ENCODE results near the gene HSF2.
"Not testable (repeated sequence)": the region's sequence is repeated elsewhere in the genome, so short reads cannot be mapped to it uniquely, and the experiment has no call there.

Gene HSF2

DNA sequence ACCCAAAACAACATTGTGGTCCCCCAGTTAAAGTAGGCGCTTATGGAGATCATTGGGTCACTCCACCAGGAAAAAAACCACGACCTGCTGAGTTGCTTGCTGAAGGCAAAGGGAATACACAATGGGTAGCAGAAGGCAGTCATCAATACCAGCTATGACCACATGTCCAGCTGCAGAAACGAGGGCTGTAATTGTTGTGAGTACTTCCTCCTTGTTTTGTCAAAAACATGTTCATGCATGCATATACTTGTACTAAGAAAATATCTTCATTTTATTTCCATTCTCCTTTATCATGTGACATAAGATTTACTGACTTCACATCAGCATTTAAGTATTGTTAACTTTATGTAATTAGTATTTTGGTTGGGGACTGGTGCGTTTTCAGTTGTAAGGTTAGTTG is 55.2 kb downstream of the HSF2 start:
- DNase-seq (ENCODE audit: low read depth): no peak

DNA sequence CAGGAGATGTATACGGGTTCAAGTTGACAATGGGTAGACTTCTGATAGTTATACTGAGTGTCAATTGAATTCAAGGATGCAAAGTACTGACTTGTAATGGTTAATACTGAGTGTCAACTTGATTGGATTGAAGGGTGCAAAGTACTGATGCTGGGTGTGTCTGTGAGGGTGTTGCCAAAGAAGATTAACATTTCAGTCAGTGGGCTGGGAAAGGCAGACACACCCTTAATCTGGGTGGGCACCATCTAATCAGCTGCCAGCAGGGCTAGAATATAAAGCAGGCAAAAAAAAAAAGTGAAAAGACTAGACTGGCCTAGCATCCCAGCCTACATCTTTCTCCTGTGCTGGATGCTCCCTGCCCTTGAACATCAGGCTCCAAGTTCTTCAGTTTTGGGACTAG is 55.7 kb downstream of the HSF2 start:
- DNase-seq (ENCODE audit: low read depth): not testable (repeated sequence)

DNA sequence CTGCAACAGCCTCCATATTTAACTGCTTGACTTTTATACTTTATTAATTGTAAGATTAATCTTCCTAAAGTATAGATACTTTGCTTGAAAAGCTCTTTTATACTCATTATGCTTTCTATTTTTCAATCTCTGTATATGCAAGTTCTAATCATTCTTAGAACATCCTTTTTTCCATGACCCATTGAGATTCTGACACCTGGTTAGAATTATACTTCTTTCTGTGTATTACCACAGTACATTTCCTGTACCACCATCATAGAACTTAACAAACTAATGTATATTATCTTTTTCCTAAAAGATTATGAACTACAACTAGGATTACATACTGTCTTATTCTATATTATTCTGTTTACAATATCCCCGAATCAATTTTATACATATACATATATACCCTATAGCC is 58.6 kb downstream of the HSF2 start:
- no peak for DNase-seq (ENCODE audit: low read depth)

DNA sequence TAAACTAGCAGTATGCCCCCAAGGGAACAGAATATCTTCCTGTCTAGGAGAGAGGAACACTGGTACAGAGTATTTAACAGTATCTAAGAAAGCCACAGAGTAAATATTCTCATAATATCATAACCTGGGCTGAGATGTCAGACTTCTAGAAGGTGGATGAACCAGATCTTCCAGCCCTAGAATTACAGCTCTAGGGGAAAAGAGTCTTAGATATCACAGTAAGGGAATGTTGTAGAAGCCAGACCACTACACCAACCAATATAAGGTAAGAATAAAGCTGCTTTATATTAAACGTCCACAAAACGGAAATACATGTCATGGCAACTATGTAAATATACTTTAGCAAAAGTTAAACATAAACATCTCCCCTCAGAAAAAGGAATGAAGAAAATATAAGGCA is 59.8 kb downstream of the HSF2 start:
- no peak for DNase-seq (ENCODE audit: low read depth)

DNA sequence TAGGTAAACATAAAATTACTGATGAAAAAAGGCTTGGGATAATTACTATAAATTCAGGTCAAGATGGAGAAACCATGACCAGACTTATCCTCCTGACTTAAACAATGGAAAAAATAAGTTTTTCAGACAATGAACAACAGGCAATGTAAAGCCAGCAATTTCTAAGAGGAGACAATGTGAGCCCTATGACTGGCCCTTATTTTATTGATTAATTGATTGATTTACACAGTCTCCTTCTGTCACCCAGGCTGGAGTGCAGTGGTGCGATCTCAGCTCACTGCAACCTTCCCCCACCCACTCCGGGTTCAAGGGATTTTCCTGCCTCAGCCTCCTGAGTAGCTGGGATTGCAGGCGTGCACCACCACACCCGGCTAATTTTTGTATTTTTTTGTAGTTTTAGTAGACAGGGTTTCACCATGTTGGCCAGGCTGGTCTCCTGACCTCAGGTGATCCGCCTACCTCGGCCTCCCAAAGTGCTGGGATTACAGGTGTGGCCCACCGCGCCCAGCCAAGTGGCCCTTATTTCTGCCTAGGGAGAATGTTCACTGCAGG is 60.5 kb downstream of the HSF2 start:
- DNase-seq (ENCODE audit: low read depth): not testable (repeated sequence)

DNA sequence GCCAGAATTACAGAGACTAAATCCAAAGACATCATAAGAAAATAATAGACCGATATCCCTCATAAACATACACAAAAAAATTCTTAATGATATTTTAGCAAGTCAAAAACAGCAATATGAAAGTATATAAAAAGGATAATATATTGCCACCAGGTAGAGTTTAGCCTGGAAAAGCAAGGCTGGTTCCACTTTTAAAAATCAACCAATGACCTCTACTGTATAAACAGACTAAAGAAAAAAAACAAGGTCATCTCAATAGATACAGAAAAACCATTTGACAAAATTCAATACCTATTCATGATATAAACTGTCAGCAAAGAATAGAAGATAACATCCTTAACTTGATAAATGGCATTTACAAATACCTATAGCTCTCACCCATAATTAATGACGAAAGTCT is 62.4 kb downstream of the HSF2 start:
- no peak for DNase-seq (ENCODE audit: low read depth)

DNA sequence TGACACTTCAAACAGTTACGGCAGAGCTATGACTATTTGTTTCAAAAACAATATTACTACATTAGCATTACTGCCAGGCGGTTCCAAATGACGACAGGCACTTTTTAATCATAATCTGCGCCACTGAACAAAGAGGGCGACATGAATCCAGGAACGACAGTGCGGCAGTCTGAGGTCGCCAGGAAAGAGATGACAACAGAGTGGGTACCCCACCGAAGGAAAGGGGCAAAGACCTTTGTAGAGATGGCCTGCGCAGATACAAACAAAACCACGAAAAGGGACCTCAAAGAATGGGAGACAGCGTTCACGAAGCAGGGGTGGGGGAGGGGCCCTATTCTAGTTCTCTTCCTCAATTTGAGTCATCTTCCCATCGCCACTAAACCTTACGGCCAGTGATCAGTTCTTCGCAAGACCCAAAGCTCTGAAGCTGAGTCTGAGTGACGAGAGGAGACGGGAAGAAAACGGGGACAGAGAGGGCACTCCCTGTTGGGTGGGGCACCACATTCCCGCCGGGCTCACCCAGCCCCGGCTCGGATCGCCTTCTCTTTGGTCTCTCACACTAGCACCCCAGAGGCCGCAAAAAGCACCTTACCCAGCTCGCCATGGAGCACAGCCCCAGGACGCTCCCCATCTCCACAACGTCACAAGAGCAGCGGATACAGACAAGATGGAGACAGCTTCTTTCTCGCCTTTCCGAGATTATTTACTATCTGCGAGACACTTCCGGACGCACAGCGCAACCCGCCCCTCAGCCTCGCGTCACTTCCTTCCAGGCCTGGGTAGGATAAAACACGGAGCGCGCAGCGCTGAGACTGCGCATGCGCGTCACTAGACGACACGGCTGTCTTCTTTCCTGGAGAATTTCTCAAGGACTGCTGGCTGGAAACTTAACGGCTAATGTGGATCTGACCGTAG is 71.9 kb downstream of the HSF2 start, which contains the start of gene SERINC1:
SERINC1 (minus strand) TSS at position 701 of the 915 bp plus-strand sequence; CDS start at position 631, 70 bp downstream.
- peak; percentile 96 for DNase-seq (ENCODE audit: low read depth)

DNA sequence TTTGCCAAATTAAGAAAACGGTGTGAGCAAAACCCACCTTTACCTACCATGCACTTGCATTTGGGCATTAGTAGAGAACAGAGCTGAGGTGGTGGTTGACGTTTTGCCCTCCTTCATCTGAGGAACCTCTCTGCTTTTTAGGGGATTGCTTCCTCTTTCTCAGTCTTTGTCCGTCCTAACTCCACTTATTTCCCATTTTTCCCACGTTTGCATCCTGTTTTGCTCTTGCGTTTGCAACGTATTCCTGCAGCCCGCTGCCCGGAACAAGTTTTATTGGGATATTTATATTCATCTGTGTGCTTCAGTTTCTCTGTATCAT is 72.5 kb downstream of the HSF2 start:
- no peak for DNase-seq (ENCODE audit: low read depth)

DNA sequence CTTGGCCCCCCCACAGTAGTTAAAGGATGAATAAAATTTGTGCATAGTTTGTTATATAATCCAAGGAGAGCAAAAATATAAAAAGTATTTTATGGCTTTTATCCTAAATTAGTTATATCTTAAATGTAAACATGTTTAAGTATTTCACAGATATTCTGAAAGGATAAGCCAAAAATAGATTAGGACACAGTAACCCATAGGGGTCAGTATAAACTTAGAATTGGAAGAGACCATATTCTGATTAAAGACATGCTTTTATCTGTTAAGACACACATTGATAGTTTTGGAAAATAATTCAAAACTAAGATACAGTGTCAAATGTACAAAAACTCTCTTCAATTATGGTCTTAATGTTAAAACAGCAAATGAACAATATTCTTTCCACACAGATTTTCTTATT is 76.7 kb downstream of the HSF2 start:
- peak; percentile 27 for DNase-seq (ENCODE audit: low read depth)

DNA sequence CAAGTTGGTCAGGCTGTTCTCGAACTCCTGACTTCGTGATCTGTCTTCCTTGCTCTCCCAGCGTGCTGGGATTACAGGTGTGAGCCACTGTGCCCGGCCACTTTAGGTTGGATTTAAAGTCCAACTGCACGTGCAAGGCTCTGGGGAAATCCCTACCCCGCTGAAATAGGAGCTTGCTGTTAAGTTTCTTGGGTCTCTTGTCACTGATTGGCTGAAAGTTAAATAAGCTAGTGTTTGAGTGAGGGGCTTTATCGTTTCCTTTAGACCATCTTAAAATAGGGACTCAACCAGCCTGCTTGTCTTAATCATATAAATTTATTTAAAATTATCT is 83.3 kb downstream of the HSF2 start:
- DNase-seq (ENCODE audit: low read depth): no peak

Data from EH (cell line).